Mesodermal cell (in vitro differentiated cells): Measurements from ENCODE around the gene ANKRD27.

Experiments
- H3K27ac ChIP-seq: 2 replicates; pipeline ENCODE4 v1.7.0; 2013; ENCODE audit warnings: mild to moderate bottlenecking, low read depth, low read length, moderate library complexity; ENCODE audit not compliant: severe bottlenecking
- H3K36me3 ChIP-seq: 2 replicates; pipeline ENCODE4 v1.7.1; 2013; ENCODE audit warnings: mild to moderate bottlenecking, low read length, moderate library complexity; ENCODE audit not compliant: control insufficient read depth, insufficient read depth
- H3K4me1 ChIP-seq: one replicate; pipeline ENCODE4 v1.7.1; 2013; ENCODE audit warnings: mild to moderate bottlenecking, low read length; ENCODE audit not compliant: insufficient read depth, control insufficient read depth, poor library complexity, severe bottlenecking
- H3K4me3 ChIP-seq: 2 replicates; pipeline ENCODE4 v1.7.0; 2013; ENCODE audit warnings: low read length, control low read depth, mild to moderate bottlenecking; ENCODE audit not compliant: insufficient read depth, poor library complexity, severe bottlenecking; ENCODE audit errors: extremely low read depth
- H3K9me3 ChIP-seq: 2 replicates; pipeline ENCODE4 v1.7.1; 2013; ENCODE audit warnings: mild to moderate bottlenecking, low read length, moderate library complexity; ENCODE audit not compliant: control insufficient read depth
- WGBS, 2 experiments: methylation state at CpG; one replicate each; pipeline ENCODE4 v1.1.5; 2013; ENCODE audit warnings: missing lambda C conversion rate in 2 of 2; ENCODE audit not compliant: insufficient coverage in 2 of 2; 5-methylcytosine and 5-hydroxymethylcytosine counted together

Gene ANKRD27

GRCh38 chr19:32688311-32688710, 13.3 kb upstream of the ANKRD27 start:
- Histone ChIP-seq H3K4me3 (no peak overlapping the region), H3K27ac (no peak overlapping the region), H3K36me3 (no peaks in the 10 kb centered on the region), H3K9me3 (peaks cover 9% of the 10 kb centered on the region), H3K4me1 (no peaks in the 10 kb centered on the region)
- WGBS, 2 experiments, result 89 to 92% methylated on average over 1 of the region's 1 CpG

- peaks cover 3% of the 10 kb centered on the region for H3K9me3 ChIP-seq
- WGBS, 2 experiments, result 90 to 100% methylated on average over 1 to 2 of the region's 4 CpGs
- H3K27ac ChIP-seq, result no peak overlapping the region
- no peak overlapping the region for H3K4me3 ChIP-seq
- no peaks in the 10 kb centered on the region for H3K4me1 ChIP-seq
- H3K36me3 ChIP-seq, result no peaks in the 10 kb centered on the region
Measured at GRCh38 chr19:32687681-32688080, 12.7 kb upstream of the ANKRD27 start.

- Histone ChIP-seq H3K4me3 (no peak overlapping the region), H3K4me1 (no peaks in the 10 kb centered on the region), H3K36me3 (no peaks in the 10 kb centered on the region), H3K27ac (no peak overlapping the region), H3K9me3 (no peaks in the 10 kb centered on the region)
- 91 to 94% methylated on average over 4 to 5 of the region's 6 CpGs for WGBS, 2 experiments
Measured at GRCh38 chr19:32686847-32687475, 12.0 kb upstream of the ANKRD27 start.

GRCh38 chr19:32682317-32682716, 7.3 kb upstream of the ANKRD27 start:
- H3K36me3 ChIP-seq, result no peaks in the 10 kb centered on the region
- H3K9me3 ChIP-seq, result no peaks in the 10 kb centered on the region
- no peak overlapping the region for H3K4me3 ChIP-seq
- no peaks in the 10 kb centered on the region for H3K4me1 ChIP-seq
- 69 to 97% methylated on average over 2 to 4 of the region's 4 CpGs for whole genome bisulfite sequencing, 2 experiments
- no peak overlapping the region for H3K27ac ChIP-seq

GRCh38 chr19:32680986-32681385, 6.0 kb upstream of the ANKRD27 start:
- H3K27ac ChIP-seq, result no peak overlapping the region
- H3K4me3 ChIP-seq, result no peak overlapping the region
- H3K4me1 ChIP-seq, result no peaks in the 10 kb centered on the region
- H3K36me3 ChIP-seq, result no peaks in the 10 kb centered on the region
- H3K9me3 ChIP-seq, result no peaks in the 10 kb centered on the region
- WGBS, 2 experiments, result no CpG with 5 or more reads among the region's 2 CpGs

GRCh38 chr19:32677657-32678056, 2.7 kb upstream of the ANKRD27 start:
- Histone ChIP-seq H3K9me3 (no peaks in the 10 kb centered on the region), H3K4me3 (no peak overlapping the region), H3K4me1 (no peaks in the 10 kb centered on the region), H3K27ac (peak overlapping the region; percentile 49), H3K36me3 (no peaks in the 10 kb centered on the region)
- WGBS, 2 experiments, result 10 to 14% methylated on average over 9 of the region's 9 CpGs

- H3K4me3 ChIP-seq, result no peak overlapping the region
- no peaks in the 10 kb centered on the region for H3K36me3 ChIP-seq
- H3K27ac ChIP-seq, result no peak overlapping the region
- WGBS, 2 experiments, result 19 to 26% methylated on average over 27 to 33 of the region's 33 CpGs
- no peaks in the 10 kb centered on the region for H3K9me3 ChIP-seq
- no peaks in the 10 kb centered on the region for H3K4me1 ChIP-seq
Measured at GRCh38 chr19:32676895-32677359, 1.9 kb upstream of the ANKRD27 start.

- Histone ChIP-seq H3K9me3 (no peaks in the 10 kb centered on the region), H3K4me1 (no peaks in the 10 kb centered on the region), H3K36me3 (no peaks in the 10 kb centered on the region), H3K4me3 (peak overlapping the region; percentile 76), H3K27ac (no peak overlapping the region)
- WGBS, 2 experiments, result 6 to 7% methylated on average over 73 to 93 of the region's 93 CpGs
Measured at GRCh38 chr19:32676186-32676894, 1.4 kb upstream of the ANKRD27 start.

- Histone ChIP-seq H3K4me3 (peak within 1 kb of the TSS; percentile 76), H3K4me1 (no peaks in the 10 kb centered on the region), H3K9me3 (no peaks in the 10 kb centered on the region), H3K27ac (no peak within 1 kb of the TSS), H3K36me3 (no peaks in the 10 kb centered on the region)
- 4 to 9% methylated on average over 26 to 37 of the region's 53 CpGs for WGBS, 2 experiments
Measured at GRCh38 chr19:32675720-32676185, 773 bp upstream of the ANKRD27 start, which contains the start of gene RGS9BP. RGS9BP (plus strand) TSS chr19:32675848; CDS start chr19:32676264, 416 bp downstream.

GRCh38 chr19:32674153-32674930, 638 bp downstream of the ANKRD27 start:
- Histone ChIP-seq H3K4me3 (peak overlapping the region; percentile 76), H3K36me3 (no peaks in the 10 kb centered on the region), H3K9me3 (no peaks in the 10 kb centered on the region), H3K4me1 (no peaks in the 10 kb centered on the region), H3K27ac (no peak overlapping the region)
- 2 to 3% methylated on average over 44 to 61 of the region's 67 CpGs for WGBS, 2 experiments
